ENCODE results near the gene CD99.

- TF ChIP-seq CTCF (IDR thresholded peaks at IDR 0.05) (no peak), CBFB (CRISPR knock-in tag; IDR thresholded peaks at IDR 0.05; ENCODE audit: low read depth) (no peak), ATF2 (CRISPR knock-in tag; IDR thresholded peaks at IDR 0.05; ENCODE audit: borderline replicate concordance, low read depth) (no peak), SP1 (CRISPR knock-in tag; conservative IDR thresholded peaks at IDR 0.05) (no peak), ELF4 (CRISPR knock-in tag; IDR thresholded peaks at IDR 0.05; ENCODE audit: low read depth) (no peak), NR1H2 (CRISPR knock-in tag; IDR thresholded peaks at IDR 0.05) (no peak), NFE2L1 (CRISPR knock-in tag; IDR thresholded peaks at IDR 0.05) (no peak), HMGXB4 (CRISPR knock-in tag; IDR thresholded peaks at IDR 0.05) (no peak), ZNF138 (CRISPR knock-in tag; conservative IDR thresholded peaks at IDR 0.05) (no peak), KAT7 (CRISPR knock-in tag; IDR thresholded peaks at IDR 0.05; ENCODE audit: borderline replicate concordance) (no peak), ARID4B (CRISPR knock-in tag; IDR thresholded peaks at IDR 0.05; ENCODE audit: borderline replicate concordance) (no peak), HMGA2 (CRISPR knock-in tag; IDR thresholded peaks at IDR 0.05) (no peak), GABPB1 (CRISPR knock-in tag; IDR thresholded peaks at IDR 0.05) (no peak)
These were observed 48.3 kb upstream of the CD99 start for GRCh38 chrX:2642791-2643190.

Data from WTC11 (cell line).